HT-29 (cell line): Measurements from ENCODE around the gene EXOSC10. TPM values are rescaled to one million over a fixed set of nuclear protein-coding genes. Genes with fewer than 3 reads are reported as not detected.
"Not testable (repeated sequence)": the region's sequence is repeated elsewhere in the genome, so short reads cannot be mapped to it uniquely, and the experiment has no call there.

Experiments
- DNase-seq: peaks from one replicate; pipeline ENCODE4 v3.0.0-alpha.2; 2015; ENCODE audit warnings: low spot score
- total RNA-seq: library from RNA; depleted of rRNA; stranded (reverse); fragments of >200 nt; shearing (Covaris generic); gene quantifications from 2 replicates; pipeline ENCODE4 v1.2.3, GENCODE V29; 2014

The EXOSC10 gene
- total RNA-seq, 1 experiment from 2014 or later = 47.6 TPM

DNA sequence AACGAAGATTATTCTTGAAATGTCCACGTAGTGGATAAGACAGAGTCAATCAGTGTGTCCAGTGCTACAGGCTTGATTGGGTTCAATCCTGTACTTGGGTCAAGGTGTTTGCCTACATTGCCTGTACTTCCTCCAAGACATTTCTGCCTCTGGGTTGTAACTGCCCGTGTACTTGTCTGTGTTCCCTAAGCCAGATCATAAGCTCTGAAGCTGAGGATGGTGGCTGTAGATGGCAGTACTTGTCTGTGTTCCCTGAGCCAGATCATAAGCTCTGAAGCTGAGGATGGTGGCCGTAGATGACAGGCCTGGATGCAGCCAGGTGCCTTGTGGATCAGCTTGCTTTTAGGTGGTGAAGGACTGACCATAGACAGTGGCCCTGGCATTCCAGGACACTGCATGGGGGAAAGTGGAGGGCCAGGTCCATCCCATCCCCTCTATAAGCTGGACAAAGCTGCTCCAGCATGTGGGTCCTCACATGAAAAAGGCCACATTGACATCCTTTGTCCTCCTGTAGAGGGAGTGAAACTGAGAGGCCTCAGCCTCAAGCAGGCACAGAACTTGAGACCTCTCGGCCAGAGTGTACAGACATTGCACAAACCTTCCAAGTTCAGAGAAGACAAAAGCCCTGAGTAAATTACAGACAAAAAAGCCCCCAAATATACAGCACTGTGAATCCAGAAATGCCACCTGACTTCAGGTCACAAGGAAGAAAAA, 37.9 kb downstream of the EXOSC10 start:
- no peak for DNase-seq

DNA sequence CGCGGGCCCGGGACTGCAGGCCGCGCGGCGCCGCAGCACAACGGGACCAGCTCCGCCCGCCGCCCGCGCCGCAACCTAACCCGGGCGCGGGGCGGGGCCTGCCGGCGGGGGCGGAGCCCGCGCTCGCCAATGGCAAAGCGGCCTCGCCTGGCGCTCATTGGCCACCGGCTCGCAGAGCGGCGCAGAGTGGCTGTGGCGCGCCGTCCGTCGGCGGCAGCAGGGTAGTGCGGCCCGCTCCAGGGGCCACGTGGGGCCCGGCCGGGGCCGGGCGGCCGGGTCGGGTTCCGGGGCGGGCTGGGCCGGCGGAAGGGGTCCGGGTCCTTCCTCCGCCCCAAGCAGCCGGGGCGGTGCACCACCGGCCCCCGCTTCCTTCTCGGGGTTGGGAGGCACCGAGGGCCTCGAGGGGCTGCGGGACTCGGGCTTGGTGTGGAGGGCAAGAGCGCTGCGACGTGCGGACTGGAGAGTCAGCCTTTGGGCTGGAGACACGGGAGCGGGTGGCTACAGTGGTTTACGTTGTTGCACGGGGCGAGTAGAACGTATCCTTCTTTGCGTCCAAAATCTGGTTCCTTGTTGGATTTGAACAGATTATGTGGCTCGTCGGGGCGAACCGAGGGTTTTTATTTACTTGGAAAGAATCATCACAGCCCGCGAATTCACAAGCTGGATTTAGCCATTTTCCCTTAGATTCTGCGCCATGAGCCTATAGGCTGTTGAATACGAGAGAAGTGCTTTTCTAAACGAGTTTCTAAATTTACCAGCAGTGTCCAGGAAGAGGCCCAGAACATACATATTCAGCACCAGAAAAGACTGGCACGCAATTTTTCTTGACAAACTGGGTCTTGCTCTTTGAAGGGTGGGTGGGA, 39.5 kb downstream of the EXOSC10 start, which contains the start of gene SRM:
TSS of gene SRM (minus strand) at position 51 of the 863 bp plus-strand sequence. CDS start 75 bp downstream, outside the sequence.
- peak; percentile 92 for DNase-seq

DNA sequence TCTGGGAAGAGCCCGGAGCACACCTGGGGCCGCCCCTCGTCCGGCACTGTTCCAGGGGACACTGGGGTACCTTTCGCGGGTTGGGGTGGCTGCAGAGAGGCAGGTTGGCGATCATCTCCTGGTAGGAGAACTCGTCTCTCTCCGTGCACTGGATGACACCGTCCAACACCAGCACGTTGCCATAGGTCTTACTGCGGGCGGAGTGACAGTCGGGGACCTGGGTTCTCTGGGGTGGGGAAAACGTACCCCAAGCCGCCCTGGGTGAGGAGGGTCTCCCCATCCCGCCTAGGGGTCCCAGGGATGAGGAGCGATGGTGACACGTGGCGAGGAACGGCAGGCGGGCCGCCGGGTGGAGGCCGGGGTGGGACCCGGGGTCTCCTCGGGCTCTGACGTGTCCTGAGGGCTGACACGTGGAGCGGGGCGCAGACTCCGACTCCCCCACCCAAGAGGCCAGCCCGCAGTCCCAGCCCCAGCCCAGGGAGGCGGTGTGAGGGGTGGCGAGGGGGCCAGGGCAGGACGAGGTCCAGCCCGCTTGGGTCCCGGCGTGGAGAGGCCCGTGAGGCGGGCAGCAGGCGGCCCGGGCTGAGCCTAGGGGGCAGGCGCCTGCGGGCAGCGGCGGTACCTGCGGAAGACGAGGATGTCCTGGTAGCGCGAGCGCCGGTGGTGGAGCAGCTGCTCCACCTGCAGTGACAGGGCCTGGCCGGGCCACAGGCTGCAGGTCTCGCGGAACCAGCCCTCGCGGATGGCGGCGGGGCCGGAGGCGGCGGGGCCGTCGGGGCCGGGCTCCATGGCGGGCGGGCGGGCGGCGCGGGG, 40.3 kb downstream of the EXOSC10 start:
- DNase-seq = peak; percentile 30

DNA sequence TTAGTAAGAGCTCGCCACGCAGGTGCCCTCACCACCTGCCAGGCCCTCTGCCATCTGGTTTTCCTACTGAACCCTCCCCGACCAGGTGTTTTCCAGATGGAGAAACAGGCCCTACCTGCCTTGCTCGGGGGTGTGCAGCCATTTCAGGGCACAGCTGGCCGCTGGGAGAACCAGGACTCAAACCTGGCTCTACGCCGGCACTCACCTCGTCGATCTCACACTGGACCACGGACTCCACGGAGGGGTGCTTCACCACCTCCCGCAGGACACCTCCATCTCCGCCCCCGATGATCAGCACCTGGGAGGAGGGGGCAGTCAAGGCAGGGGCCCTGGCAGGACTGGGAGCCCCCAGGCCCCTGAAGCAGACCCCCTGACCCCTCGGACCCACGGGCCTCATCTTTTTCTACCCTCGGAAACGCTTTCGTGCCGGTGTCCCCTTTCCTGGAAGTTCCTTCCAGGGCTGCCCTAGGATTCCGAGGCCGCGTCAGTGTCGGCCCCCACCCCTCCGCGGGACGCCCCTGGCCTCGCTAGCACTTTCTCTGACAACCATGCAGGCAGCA, 41.0 kb downstream of the EXOSC10 start:
- no peak for DNase-seq

DNA sequence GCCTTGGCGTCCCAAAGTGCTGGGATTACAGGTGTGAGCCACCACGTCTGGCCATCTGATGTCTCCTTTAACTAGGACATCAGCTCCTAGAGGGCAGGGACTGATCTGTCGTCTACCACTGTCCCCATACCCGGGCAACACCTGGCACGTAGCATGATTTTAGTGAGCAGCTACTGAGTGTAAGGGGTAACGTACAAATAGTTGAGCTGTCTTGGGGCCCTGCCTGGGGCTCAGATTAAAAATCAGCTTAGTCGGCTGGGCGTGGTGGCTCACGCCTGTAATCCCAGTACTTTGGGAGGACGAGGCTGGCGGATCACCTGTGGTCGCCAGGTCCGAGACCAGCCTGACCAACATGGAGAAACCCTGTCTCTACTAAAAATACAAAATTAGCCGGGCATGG, 41.6 kb downstream of the EXOSC10 start:
- DNase-seq = no peak

DNA sequence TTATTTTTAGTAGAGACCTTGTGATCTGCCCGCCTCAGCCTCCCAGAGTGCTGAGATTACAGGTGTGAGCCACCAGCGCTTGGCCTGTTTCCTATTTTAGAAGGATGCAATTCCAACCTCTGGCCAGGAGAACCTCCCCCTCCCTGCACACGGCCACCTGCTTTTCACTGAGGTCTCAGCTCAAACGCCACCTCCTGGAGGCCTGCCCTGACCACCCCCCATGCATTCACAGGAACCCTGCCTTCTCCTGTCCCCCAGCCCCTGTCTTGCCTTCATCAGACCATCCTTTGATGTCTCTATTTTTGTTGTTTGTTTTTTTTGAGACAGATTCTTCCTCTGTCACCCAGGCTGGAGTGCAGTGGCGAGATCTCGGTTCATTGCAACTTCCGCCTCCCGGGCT, 42.2 kb downstream of the EXOSC10 start:
- no peak for DNase-seq

DNA sequence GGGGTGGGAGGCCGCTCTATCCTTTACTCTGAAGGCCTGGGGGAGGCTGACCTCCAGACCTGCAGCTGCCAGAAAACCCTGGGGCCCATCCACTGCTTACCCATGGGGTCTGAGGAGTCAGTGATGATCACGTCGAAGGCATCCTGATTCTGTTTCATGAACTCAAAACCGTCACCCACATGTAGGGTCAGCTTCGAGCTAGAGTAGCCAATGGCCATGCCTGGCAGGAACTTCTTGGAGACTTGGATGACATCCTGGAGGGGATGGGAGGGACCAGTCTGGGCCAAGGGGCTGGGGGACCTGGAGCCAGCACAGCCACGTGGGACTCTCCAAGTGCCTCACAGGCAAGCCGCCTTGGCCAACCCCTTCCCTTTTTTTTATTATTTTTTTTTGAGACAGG, 43.2 kb downstream of the EXOSC10 start:
- no peak for DNase-seq

DNA sequence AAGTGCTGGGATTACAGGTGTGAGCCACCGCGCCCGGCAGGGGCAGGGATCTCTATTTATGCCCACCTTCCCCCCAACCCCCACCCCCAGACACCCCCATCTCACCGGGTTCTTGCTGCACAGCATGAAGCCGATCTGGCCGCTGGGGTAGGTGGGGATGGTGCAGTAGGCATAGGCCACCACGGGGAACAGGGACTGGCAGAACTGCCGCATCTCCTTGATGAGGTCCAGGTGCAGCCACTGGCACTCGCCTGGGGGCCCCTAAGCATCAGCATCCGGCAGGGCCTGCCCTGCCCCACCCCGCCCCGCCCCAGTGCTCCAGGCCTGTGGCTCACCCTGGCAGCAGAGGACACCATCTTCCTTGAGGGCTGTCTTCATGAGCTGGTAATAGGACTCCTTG, 44.0 kb downstream of the EXOSC10 start:
- DNase-seq = no peak

DNA sequence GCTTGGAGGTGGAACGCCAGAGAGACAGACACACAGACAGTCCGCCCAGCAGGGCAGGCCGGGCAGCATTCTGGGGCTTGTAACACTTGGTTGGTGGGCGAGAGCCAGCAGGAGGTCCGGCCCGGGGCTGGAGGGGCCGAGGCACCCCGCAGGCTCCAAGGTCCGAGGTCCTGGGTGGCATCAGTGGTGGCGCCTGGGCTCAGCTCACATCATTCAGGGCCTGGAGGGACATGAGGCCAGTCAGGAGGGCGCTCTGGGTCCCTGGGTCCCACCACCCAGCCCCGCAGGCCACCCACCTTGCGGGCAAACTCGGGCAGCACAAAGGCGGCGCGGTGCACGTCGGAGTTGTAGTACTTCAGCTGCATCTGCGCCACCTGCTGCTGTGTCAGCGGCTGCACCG, 45.0 kb downstream of the EXOSC10 start:
- no peak for DNase-seq

DNA sequence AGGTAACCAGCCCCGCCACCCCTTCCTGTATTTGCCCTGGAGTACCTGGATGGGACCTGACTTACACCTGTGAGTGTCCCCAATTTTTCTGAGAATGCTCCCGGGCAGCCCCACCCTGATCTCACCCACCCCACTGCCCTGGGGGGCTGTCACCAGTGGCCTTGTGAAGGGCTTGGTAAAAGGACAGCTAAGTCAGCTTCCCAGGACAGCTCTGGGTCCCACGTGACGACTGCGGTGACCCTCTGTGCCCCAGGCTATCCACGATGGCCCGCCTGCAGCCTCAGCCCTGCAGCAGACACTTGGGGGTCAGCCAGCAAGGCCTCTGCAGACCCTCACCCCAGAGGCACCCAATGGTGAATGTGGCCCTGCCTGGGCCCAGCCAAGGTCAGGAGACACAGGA, 45.5 kb downstream of the EXOSC10 start:
- DNase-seq = no peak

DNA sequence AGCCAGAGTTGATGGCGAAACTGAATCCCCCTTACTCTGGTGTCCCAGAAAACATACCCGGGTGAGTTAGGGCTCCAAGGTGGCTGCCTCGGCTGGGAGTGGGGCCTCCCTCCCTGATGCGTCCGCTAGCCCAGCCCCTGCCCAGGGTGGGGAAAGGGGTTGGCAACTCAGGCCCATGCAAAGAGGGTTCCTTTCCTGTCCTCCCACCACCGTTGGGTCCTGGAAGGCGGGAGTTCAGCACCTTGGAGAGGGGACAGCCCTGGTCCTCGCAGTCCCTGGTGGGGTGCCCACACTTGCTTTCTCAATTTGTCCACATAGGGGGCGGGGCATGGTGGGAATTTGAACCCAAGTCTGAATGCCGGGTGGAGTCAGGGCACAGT, 45.9 kb downstream of the EXOSC10 start:
- DNase-seq = peak; percentile 34

DNA sequence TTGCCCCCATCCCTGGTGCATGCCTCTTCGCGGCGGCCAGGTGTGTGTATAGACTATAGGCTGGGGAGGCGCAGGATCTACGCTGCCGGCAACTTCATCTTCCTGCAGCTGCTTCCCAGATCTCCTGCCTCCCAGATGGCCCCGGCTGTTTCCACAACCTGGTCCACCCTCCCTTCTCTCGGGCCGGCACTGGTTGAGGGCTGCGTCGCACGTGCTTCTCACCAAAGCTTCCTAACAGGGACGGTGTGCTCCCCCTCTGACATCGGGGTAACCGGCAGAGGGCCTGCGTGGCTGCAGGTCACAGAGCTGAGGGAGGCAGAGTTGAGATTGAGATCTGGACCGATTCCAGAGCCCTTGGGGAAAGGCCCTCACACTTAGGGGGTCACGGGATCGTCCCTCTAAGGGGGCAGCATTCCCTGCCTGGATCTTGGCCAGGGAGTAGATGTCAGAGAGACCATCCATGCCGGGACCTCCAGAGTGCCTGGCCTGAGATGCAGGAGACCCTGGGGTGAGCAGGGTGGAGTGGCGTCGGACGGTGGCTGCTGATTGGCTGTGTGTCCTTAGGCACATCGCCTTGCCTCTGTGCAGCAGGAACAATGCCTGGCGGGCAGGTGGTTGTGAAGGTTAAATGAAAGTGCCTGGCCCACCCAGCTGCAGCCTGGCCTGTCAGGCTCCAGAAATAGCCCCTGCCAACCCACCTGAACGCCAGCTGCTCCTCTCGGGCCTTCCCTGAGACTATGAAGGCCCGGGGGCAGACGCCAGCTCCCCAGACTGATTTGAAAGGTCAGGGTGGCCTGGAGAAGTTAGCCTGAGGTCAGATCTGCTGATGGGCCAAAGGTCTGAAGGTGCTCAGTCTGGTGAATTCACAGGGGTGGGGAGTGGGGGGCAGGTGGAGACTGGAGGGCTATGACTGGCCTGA, 46.6 kb downstream of the EXOSC10 start:
- no peak for DNase-seq

DNA sequence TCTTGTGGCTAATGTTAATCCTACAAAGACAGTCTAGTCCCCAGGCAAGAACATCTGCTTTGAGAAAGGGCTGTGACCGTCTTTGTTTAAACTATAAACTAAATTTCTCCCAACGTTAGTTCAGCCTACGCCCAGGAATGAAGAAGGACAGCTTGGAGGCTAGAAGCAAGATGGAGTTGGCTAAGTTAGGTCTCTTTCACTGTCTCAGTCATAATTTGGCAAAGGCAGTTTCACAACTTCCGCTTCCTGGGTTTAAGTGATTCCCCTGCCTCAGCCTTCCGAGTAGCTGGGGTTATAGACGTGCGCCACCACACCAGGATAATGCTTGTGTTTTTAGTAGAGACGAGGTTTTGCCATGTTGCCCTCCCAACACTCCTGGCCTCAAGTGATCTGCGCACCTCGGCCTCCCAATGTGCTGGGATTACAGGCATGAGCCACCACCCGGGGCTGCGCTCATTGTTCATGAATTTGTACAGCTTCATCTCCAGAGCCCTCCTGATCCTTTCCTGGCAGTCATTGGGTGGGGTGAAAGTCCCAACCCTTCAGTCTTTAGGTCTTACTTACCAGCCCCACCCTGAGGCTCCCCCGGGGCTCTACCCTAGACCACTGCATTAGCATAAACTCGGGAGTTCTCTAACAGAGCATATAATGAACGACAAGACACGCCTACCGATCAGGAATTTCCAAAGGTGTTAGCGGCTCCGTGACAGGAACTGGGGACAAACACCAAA, 47.7 kb downstream of the EXOSC10 start:
- DNase-seq = no peak

DNA sequence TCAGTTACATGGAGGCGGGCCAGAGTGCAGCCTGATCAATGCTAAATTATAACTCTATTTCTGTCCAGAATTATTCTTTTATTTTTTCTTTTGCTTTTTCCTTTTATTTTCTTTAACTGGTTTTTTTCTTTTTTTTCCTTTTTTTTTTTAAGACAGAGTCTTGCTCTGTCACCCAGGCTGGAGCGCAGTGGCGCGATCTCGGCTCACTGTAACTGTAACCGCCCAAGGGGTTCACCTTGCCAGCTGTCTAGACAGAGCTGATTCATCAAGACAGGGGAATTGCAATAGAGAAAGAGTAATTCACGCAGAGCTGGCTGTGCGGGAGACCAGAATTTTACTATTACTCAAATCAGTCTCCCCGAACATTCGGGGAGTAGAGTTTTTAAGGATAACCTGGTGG, 48.5 kb downstream of the EXOSC10 start:
- not testable (repeated sequence) for DNase-seq

DNA sequence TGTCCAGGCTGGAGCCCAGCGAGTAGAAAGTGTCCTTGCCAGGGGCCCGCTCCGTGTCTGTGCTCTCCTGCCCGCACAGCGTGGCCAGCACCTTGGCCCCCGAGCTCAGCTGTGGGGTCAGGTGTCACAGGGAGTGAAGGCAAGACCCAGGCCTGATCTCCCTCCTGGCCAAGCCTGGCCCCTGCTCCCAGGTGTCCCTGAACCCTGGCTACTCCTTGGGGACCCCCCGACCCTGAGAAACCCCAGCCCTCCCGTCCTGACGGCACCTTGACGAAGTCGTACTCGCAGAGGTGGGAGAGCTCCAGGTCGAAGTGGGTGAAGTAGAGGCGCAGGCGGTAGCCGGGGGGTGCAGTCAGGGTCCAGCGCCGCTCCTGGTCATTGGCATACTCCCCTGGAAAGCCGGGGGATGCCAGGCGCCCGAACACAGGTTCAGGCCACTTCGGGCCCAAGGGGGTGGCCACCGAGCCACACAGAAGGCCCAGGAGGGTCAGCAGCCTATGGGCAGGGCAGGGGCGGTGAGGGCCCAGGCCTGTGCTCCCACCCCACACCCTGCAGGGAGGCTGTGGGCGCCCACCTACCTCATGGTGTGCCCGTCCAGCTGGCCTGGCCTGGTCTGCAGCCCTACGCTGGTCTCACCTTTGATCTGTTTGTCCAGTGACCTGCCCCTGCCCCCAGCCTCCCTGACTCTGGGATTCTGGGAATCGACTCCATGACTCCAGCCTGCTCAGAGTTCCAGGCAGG, 52.9 kb downstream of the EXOSC10 start, which contains the start of gene MASP2:
TSS of gene MASP2 (minus strand) at position 615 of the 741 bp plus-strand sequence. CDS start at position 583, 32 bp downstream.
- DNase-seq = no peak

DNA sequence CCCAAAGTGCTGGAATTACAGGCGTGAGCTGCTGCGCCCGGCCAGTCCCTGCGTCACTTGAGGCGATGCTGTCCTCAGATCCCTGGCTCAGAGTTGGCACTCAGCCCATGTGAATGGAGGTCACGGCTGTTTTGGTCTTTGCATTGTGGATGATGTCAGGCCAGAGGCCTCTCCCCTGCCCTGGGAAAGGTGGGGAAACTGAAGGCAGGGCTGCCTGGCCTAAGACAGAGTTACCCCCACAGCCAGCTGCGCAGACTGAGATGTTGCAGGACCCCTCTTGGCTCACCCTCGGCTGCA, 53.5 kb downstream of the EXOSC10 start:
- DNase-seq = peak; percentile 35

DNA sequence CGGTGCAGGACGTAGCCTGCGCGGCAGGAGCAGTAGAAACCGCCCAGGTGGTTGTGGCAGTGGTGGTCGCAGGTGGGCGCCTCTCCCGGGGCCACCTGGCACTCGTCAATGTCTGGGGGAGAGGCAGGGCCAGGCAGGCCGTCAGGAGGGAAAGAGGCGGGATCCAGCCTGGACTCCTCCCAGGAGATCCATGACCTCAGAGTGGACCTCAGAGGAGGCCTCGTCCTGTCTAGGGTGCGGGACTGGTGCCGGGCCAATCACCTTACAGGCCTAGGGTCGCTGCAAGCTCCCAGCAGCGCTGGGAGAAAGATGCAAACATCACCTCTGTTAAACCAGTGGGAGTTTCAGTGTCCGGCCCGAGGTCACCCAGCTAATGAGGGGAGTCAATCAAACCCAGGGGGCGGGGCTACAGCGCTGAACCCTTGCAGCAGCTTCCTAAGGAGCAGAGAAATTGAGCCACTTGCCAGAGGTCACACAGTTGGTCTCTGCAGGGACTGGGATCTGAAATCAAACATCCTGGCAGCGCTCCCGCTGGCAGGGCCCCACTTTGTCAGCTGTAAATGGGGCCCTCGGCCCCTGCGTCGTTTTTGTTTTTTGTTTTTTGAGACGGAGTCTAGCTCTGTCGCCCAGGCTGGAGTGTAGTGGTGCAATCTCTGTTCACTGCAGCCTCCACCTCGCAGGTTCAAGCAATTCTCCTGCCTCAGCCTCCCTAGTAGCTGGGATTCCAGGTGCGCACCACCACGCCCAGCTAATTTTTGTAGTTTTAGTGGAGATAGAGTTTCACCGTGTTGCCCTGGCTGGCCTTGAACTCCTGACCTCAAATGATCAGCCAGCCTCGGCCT, 54.0 kb downstream of the EXOSC10 start:
- no peak for DNase-seq

DNA sequence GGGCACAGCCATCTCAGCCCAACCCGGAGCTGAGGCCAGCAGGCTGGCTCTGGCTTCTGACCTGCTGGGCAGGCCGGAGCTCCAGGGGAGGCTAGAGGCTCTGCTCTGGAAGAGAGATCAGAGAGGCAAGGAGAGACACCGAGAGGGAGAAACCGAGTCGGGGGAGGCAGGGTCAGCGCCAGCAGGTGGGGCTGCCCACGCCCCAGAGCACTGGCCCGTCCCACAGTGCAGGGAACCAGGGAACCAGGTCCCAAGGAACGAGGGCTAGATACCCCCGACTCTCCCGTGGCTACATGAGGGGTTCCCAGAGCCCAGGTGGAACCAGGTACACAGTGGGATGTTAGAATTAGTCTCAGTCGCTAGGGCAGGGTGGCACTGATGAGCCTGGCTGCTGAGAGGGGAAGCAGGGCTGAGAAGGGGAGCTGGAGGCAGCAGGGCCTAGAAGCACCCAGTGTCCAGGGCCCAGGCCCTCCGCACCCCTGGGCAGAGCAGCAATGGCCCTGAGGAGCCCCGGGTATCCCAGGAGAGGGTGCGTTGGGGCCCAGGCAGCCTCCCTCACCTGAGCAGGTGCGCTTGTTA, 54.7 kb downstream of the EXOSC10 start:
- DNase-seq = no peak
